ENCODE measurements around the gene TXLNB. TPM values are rescaled to one million over a fixed set of nuclear protein-coding genes. Genes with fewer than 3 reads are reported as not detected.

The TXLNB gene
- total RNA-seq, 2 experiments from 2014 or later: 7.9 to 12.4 TPM

DNA sequence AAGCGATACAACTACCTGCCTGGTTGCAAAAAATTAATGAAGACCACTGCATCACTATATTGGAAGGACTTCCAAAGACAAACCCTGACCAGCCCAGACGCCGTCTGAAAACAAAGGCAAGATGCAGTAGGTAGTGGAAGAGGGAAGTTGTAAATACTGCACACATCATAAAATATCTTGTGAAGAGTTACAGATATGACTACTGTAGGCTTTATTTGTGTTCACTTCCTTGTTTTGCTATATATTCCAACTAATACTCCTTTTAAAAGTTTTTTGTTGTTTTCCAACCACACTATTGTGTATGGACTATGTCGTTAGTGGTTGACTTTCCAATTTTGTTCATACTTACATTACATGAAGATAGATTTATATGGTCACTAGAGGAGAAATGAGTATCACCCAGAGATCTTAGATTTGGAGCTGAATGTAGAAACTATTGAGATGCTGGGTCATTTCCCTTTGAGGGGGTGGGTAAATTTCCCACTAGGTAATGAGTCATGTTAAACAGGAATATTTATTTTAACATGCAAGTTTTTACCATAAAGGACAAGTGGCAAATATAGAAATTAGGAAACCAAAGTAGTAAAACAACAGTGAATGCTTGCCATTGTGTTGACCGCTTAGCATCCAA is 16.6 kb upstream of the TXLNB start:
- Histone ChIP-seq H3K36me3 (ENCODE audit: insufficient read depth, low read length) (no peaks in the 10 kb centered on the region; the same call in 1 of the 2 replicates), H4K20me1 (ENCODE audit: insufficient read depth, low read length) (no peaks in the 10 kb centered on the region), H3K4me2 (ENCODE audit: low read length) (no peak overlapping the region), H3K4me1 (ENCODE audit: insufficient read depth, low read length, poor library complexity, severe bottlenecking) (peaks cover 8% of the 10 kb centered on the region), H3K79me2 (ENCODE audit: insufficient read depth, low read depth, low read length) (no peaks in the 10 kb centered on the region), H3K4me3 (ENCODE audit: low read depth, low read length, poor library complexity, severe bottlenecking) (no peak overlapping the region), H2AFZ (ENCODE audit: low read length) (no peak overlapping the region), H3K27ac (ENCODE audit: low read depth, low read length, poor library complexity, severe bottlenecking) (no peak overlapping the region), H3K9me3 (ENCODE audit: low read length) (no peaks in the 10 kb centered on the region), H3K9me2 (ENCODE audit: insufficient read depth, low read length) (no peaks in the 10 kb centered on the region)
- POLR2A ChIA-PET: interaction anchor here (1.1 to 1.3 kb wide), 3 partner anchors 10 to 21 kb away, joined by 3 to 5 read pairs (median 3); no protein-coding TSS in a partner anchor
- TF ChIP-seq EZH2phosphoT487 (IDR thresholded peaks at IDR 0.05; ENCODE audit: borderline replicate concordance, low read depth, low read length): no peak
- TF ChIP-seq, protein P1, sequence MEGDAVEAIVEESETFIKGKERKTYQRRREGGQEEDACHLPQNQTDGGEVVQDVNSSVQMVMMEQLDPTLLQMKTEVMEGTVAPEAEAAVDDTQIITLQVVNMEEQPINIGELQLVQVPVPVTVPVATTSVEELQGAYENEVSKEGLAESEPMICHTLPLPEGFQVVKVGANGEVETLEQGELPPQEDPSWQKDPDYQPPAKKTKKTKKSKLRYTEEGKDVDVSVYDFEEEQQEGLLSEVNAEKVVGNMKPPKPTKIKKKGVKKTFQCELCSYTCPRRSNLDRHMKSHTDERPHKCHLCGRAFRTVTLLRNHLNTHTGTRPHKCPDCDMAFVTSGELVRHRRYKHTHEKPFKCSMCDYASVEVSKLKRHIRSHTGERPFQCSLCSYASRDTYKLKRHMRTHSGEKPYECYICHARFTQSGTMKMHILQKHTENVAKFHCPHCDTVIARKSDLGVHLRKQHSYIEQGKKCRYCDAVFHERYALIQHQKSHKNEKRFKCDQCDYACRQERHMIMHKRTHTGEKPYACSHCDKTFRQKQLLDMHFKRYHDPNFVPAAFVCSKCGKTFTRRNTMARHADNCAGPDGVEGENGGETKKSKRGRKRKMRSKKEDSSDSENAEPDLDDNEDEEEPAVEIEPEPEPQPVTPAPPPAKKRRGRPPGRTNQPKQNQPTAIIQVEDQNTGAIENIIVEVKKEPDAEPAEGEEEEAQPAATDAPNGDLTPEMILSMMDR (conservative IDR thresholded peaks at IDR 0.05; ENCODE audit: low read length): no peak
- CTCF ChIA-PET (ENCODE audit: unreplicated experiment): no interaction called here
- BruUV-seq (replicated peaks): no TSS peak
- intact Hi-C loops (cut with micrococcal nuclease; ENCODE audit: unreplicated experiment): no loop called here
- DNase-seq (ENCODE audit: low spot score): no peak

DNA sequence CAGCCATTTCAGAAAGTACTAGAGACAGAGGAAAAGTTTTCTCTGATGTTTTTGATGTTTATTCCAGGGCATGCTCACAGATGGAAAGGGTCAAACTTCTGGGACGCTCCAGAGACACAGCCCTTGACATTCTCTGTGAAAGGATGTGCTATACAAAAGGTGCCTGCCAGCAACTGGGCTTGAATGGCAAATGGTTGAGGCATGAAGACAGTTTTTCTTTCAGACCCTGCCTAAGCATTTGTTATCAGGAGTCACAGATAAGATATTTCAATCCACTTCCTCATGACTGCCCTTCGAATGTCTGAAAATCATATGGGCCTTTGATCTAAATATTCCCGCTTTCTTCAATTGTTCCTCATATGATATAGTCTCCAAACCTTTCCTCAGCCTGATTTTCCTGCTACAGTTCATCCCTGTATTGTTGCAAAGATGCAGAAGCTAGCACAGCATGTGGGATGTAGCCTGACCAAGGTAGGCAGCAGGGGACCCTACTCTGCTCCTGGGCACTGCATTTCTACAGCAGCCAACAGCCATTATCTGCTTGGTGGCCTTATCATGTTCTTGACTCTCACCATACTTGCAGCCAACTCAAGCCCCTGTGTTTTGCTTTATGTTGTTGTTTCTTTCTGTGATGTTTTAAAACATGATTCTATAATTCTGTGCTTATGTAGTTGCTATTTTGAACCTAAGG is 14.6 kb upstream of the TXLNB start:
- BruUV-seq (replicated peaks): no TSS peak
- POLR2A ChIA-PET: interaction anchor here (0.6 to 1.6 kb wide), 3 partner anchors 15 to 1364 kb away, joined by 3 to 4 read pairs (median 3); partner anchors contain the start of gene TXLNB
- no peaks in the 10 kb centered on the region for H3K9me3 ChIP-seq (ENCODE audit: low read length)
- no peaks in the 10 kb centered on the region for H4K20me1 ChIP-seq (ENCODE audit: insufficient read depth, low read length)
- CTCF ChIA-PET (ENCODE audit: unreplicated experiment): no interaction called here
- intact Hi-C loops (cut with micrococcal nuclease; ENCODE audit: unreplicated experiment): no loop called here
- peaks cover 5% of the 10 kb centered on the region for H3K4me1 ChIP-seq (ENCODE audit: insufficient read depth, low read length, poor library complexity, severe bottlenecking)
- no peaks in the 10 kb centered on the region for H3K9me2 ChIP-seq (ENCODE audit: insufficient read depth, low read length)
- no peak overlapping the region for H3K27ac ChIP-seq (ENCODE audit: low read depth, low read length, poor library complexity, severe bottlenecking)
- no peak for DNase-seq (ENCODE audit: low spot score)
- H3K4me2 ChIP-seq (ENCODE audit: low read length): no peak overlapping the region
- no peaks in the 10 kb centered on the region; the same call in 1 of the 2 replicates for H3K36me3 ChIP-seq (ENCODE audit: insufficient read depth, low read length)
- no peak overlapping the region for H3K4me3 ChIP-seq (ENCODE audit: low read depth, low read length, poor library complexity, severe bottlenecking)
- TF ChIP-seq, protein P1 (conservative IDR thresholded peaks at IDR 0.05; ENCODE audit: low read length): no peak
- no peak overlapping the region for H2AFZ ChIP-seq (ENCODE audit: low read length)
- H3K79me2 ChIP-seq (ENCODE audit: insufficient read depth, low read depth, low read length): no peaks in the 10 kb centered on the region

DNA sequence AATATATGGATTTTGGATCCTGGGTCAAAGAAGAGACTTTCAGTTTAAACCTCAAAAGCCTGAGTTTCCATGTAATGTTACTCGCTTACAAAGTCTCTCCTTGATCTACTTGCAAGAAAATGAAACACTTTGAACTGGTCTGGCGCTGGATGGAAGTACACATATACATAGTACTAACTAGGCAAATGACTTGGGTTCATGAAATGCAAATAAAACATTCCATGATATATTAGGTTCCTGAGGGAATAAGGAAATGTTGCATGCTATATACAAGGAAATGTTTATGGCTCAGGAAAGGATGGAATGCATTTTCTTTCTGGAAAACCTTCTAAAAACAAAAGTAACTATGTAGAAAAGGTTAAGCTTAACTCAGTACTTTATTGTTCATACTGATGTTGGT is 11.4 kb upstream of the TXLNB start:
- Histone ChIP-seq H4K20me1 (ENCODE audit: insufficient read depth, low read length) (no peaks in the 10 kb centered on the region), H3K27ac (ENCODE audit: low read depth, low read length, poor library complexity, severe bottlenecking) (no peak overlapping the region), H3K4me2 (ENCODE audit: low read length) (no peak overlapping the region), H3K4me1 (ENCODE audit: insufficient read depth, low read length, poor library complexity, severe bottlenecking) (no peaks in the 10 kb centered on the region), H2AFZ (ENCODE audit: low read length) (no peak overlapping the region), H3K79me2 (ENCODE audit: insufficient read depth, low read depth, low read length) (no peaks in the 10 kb centered on the region), H3K9me2 (ENCODE audit: insufficient read depth, low read length) (no peaks in the 10 kb centered on the region), H3K36me3 (ENCODE audit: insufficient read depth, low read length) (peaks cover 4% of the 10 kb centered on the region; the same call in 1 of the 2 replicates), H3K9me3 (ENCODE audit: low read length) (no peaks in the 10 kb centered on the region), H3K4me3 (ENCODE audit: low read depth, low read length, poor library complexity, severe bottlenecking) (no peak overlapping the region)
- no TSS peak for BruUV-seq (replicated peaks)
- ChIA-PET POLR2A (interaction anchor here (1.1 to 2.6 kb wide), 4 partner anchors 10 to 33 kb away, joined by 3 to 13 read pairs (median 8); partner anchors contain the start of gene TXLNB), CTCF (ENCODE audit: unreplicated experiment) (no interaction called here)
- intact Hi-C loops (cut with micrococcal nuclease; ENCODE audit: unreplicated experiment): no loop called here
- no peak for TF ChIP-seq EZH2phosphoT487 (IDR thresholded peaks at IDR 0.05; ENCODE audit: borderline replicate concordance, low read depth, low read length)
- TF ChIP-seq, protein P1 (conservative IDR thresholded peaks at IDR 0.05; ENCODE audit: low read length): no peak
- no peak for DNase-seq (ENCODE audit: low spot score)

Measured in OCI-LY7 (cell line).